GM12878 (cell line): ENCODE results near the gene ITSN2.

Experiments used
- CBX5 ChIP-seq: sonication (generic); IDR thresholded peaks from 2 replicates; pipeline ENCODE4 v1.6.1; 2016; ENCODE audit warnings: low read depth, moderate library complexity, mild to moderate bottlenecking, inconsistent platforms
- CTCF ChIP-seq, 3 experiments: IDR thresholded peaks in 2 of 3; conservative IDR thresholded peaks in 1 of 3; 2 replicates each; pipeline ENCODE4 v1.5.1; 2011; ENCODE audit warnings: low read depth in 3 of 3, low read length in 3 of 3, mild to moderate bottlenecking in 3 of 3, control low read depth in 2 of 3, moderate library complexity in 2 of 3, inconsistent platforms in 1 of 3, mixed read lengths in 1 of 3; ENCODE audit not compliant: control insufficient read depth in 2 of 3, insufficient read depth in 1 of 3; ENCODE audit errors: extremely low read depth in 1 of 3
- GABPA ChIP-seq: IDR thresholded peaks from 2 replicates; pipeline ENCODE4 v1.6.1; 2014; ENCODE audit warnings: antibody characterized with exemption, low read depth, mild to moderate bottlenecking, inconsistent platforms
- NRF1 ChIP-seq: conservative IDR thresholded peaks from 2 replicates; pipeline ENCODE4 v1.6.1; 2011; ENCODE audit warnings: mild to moderate bottlenecking, low read depth, low read length, improper control_type of control experiment
- PKNOX1 ChIP-seq: fragments of 450-650 bp; IDR thresholded peaks from 2 replicates; pipeline ENCODE4 v1.6.1; 2016; ENCODE audit warnings: mild to moderate bottlenecking
- POLR2A ChIP-seq: IDR thresholded peaks from 2 replicates; pipeline ENCODE4 v1.6.1; 2011; ENCODE audit warnings: low read depth, mild to moderate bottlenecking, low read length
- RFX5 ChIP-seq: IDR thresholded peaks from 2 replicates; pipeline ENCODE4 v1.6.1; 2011; ENCODE audit warnings: low read depth, low read length, improper control_type of control experiment
- SPI1 ChIP-seq: IDR thresholded peaks from 2 replicates; pipeline ENCODE4 v1.6.1; 2011; ENCODE audit warnings: low read depth, mild to moderate bottlenecking, low read length, moderate library complexity, borderline replicate concordance; ENCODE audit not compliant: insufficient read depth
- TCF7 ChIP-seq: IDR thresholded peaks from 2 replicates; pipeline ENCODE4 v1.6.1; 2014; ENCODE audit warnings: antibody characterized with exemption, borderline replicate concordance
- ZZZ3 ChIP-seq: IDR thresholded peaks from 2 replicates; pipeline ENCODE4 v1.6.1; 2011; ENCODE audit warnings: low read depth; ENCODE audit not compliant: control insufficient read depth, insufficient read length

DNA sequence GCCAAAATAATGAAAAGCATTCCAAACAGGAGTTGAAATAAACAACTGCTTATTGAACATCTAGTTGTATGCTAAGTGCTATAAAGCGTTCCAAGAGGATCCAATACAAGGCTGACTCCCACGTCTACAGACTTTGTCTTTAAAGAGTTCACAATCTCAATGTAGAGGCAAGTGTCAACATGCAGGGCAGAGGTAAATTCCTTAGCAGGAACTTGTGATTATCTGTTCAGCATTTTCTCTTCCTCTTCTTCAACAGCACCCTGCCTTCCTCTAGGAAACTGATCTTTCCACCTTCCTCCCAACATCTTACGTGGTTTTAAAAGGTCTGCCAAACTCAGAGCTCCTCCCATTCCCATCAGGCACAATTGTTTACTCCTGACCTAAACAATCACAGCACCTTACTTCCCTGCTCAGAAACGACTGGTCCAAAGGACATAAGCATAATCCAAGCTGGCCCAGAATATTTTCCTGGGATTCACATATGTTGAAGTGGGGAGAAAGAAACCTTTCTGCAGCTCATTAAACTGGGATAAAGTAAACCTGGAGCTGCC, 83.9 kb downstream of the ITSN2 start:
- TF ChIP-seq PKNOX1 (no peak), POLR2A (no peak), CTCF (IDR thresholded peaks at IDR 0.05 in 2 of 3, conservative IDR thresholded peaks at IDR 0.05 in 1 of 3; ENCODE audit: control insufficient read depth in 2 of 3, extremely low read depth in 1 of 3, insufficient read depth in 1 of 3, low read depth in 3 of 3, low read length in 3 of 3) (no peak), SPI1 (no peak), CBX5 (no peak), RFX5 (no peak), NRF1 (no peak), GABPA (no peak), TCF7 (no peak), ZZZ3 (no peak)
